Spleen (tissue), 11 donors: ENCODE data around the gene YIPF1. TPM values are rescaled to one million over a fixed set of nuclear protein-coding genes. Genes with fewer than 3 reads are reported as not detected.

Source experiments
- DNase-seq: peaks from one replicate; pipeline ENCODE4 v3.0.0-alpha.2; 2020
- H3K27ac ChIP-seq, 8 donors: fragments of 200-600 bp; sonication (generic) in 7 of 8; 1 replicate in 4 of 8; 2 replicates in 4 of 8; pipeline versions ENCODE4 v1.5.0 to v1.8.0; 2016 to 2021; ENCODE audit warnings: inconsistent platforms in 4 of 8, mild to moderate bottlenecking in 4 of 8, moderate library complexity in 1 of 8
- H3K27me3 ChIP-seq, 7 donors: fragments of 200-600 bp; sonication (generic) in 6 of 7; replicated peaks in 1 of 7; 1 replicate in 4 of 7; 2 replicates in 3 of 7; pipeline versions ENCODE4 v1.5.0 to v1.8.0; 2016 to 2021; ENCODE audit warnings: inconsistent platforms in 3 of 7, mild to moderate bottlenecking in 1 of 7
- H3K36me3 ChIP-seq, 6 donors: fragments of 200-600 bp; sonication (generic) in 5 of 6; 1 replicate in 4 of 6; 2 replicates in 2 of 6; pipeline versions ENCODE4 v1.5.0 to v1.8.0; 2016 to 2021; ENCODE audit warnings: inconsistent platforms in 2 of 6
- H3K4me1 ChIP-seq, 6 donors: fragments of 200-600 bp; sonication (generic) in 5 of 6; 1 replicate in 3 of 6; 2 replicates in 3 of 6; pipeline versions ENCODE4 v1.5.0 to v1.8.0; 2016 to 2021; ENCODE audit warnings: inconsistent platforms in 3 of 6
- H3K4me3 ChIP-seq, 8 donors: fragments of 200-600 bp; sonication (generic) in 7 of 8; 1 replicate in 4 of 8; 2 replicates in 4 of 8; pipeline versions ENCODE4 v1.5.0 to v1.8.0; 2016 to 2021; ENCODE audit warnings: inconsistent platforms in 4 of 8, mild to moderate bottlenecking in 4 of 8, moderate library complexity in 2 of 8
- H3K9me3 ChIP-seq, 8 donors: fragments of 200-600 bp; sonication (generic) in 7 of 8; 1 replicate in 4 of 8; 2 replicates in 4 of 8; pipeline versions ENCODE4 v1.5.0 to v1.8.0; 2016 to 2021; ENCODE audit warnings: inconsistent platforms in 4 of 8
- POLR2A ChIP-seq, 3 donors: fragments of 450-650 bp; IDR thresholded peaks; one replicate each; pipeline ENCODE4 v1.5.1; 2017; ENCODE audit warnings: antibody characterized with exemption in 3 of 3, mild to moderate bottlenecking in 1 of 3
- POLR2AphosphoS5 ChIP-seq, 3 donors: sonication (generic); formaldehyde crosslinking; IDR thresholded peaks; one replicate each; pipeline ENCODE4 v1.5.1; 2017; ENCODE audit warnings: antibody characterized with exemption in 3 of 3
- WGBS, 5 donors: extraction: QIAGEN DNeasy Blood & Tissue Kit in 3 of 5; methylation state at CpG; one replicate each; pipeline versions ENCODE4 v1.1.5 to v1.1.7; 2013 to 2018; 5-methylcytosine and 5-hydroxymethylcytosine counted together
- intact Hi-C: fragments of 100-400 bp; cut with DNase I; formaldehyde crosslinking; loops from one replicate; pipeline ENCODE4 v1.15.0; 2023; ENCODE audit warnings: low total_unique reads
- polyA plus RNA-seq, 3 donors: library from polyadenylated mRNA; stranded (reverse); fragments of 200-250 nt; gene quantifications; one replicate each; pipeline ENCODE4 v1.2.1, GENCODE V29; 2013
- small RNA-seq, 4 donors: library from RNA; depleted of rRNA; stranded (forward); fragments of <200 nt; gene quantifications; one replicate each; pipeline ENCODE3, GENCODE V24; 2016
- total RNA-seq, 7 donors: library from RNA; depleted of rRNA in 3 of 7; stranded (reverse); fragments of >200 nt in 3 of 7; fragmentation: NEBNext Ultra II Directional in 4 of 7; extraction: Animal tissue kit (Norgen Biotek cat#: 25700) in 4 of 7; gene quantifications; one replicate each; pipeline versions ENCODE4 v1.1.0 to v1.2.1, GENCODE V29; 2016 to 2021
- TF ChIP-seq, protein P1 (sequence below), 11 experiments: fragments of 200-600 bp in 7 of 11; fragments of 450-650 bp in 4 of 11; sonication (generic) in 4 of 11; IDR thresholded peaks in 8 of 11; conservative IDR thresholded peaks in 3 of 11; 1 replicate in 7 of 11; 2 replicates in 4 of 11; pipeline versions ENCODE4 v1.4.0 to v1.8.0; 2016 to 2021; ENCODE audit warnings: antibody characterized with exemption in 11 of 11, inconsistent platforms in 4 of 11, mild to moderate bottlenecking in 1 of 11
- donor health status: healthy with polysubstance abuse.
- donor health status: DM: no; HTN: no; CAD: no; lungs with moderate emphysema.
- donor health status: DM: no; HTN: no; CAD: no.
- donor health status: Bipolar disorder and iron deficiency.
- donor health status: healthy.
- donor health status: DM: no; HTN: no; CAD: no.
- donor health status: DM: yes; HTN: yes; CAD: no.

YIPF1 gene
- total and polyA plus RNA-seq, 10 donors = 15.2 to 39.7 (median 22.0) TPM

- Histone ChIP-seq H3K27me3 (no peaks in the 10 kb centered on the region), H3K36me3 (peaks cover 0 to 100% (median 54%) of the 10 kb centered on the region in 6 donors), H3K27ac (no peak overlapping the region), H3K4me1 (no peaks in the 10 kb centered on the region), H3K4me3 (no peak overlapping the region), H3K9me3 (no peaks in the 10 kb centered on the region)
- 94 to 98% (median 97%) methylated on average over 7 of the region's 7 CpGs for WGBS, 5 donors
- DNase-seq = no peak
- intact Hi-C loops = no loop called here
- TF ChIP-seq POLR2AphosphoS5 (IDR thresholded peaks at IDR 0.05) (no peak), POLR2A (IDR thresholded peaks at IDR 0.05) (no peak)
- TF ChIP-seq, protein P1, sequence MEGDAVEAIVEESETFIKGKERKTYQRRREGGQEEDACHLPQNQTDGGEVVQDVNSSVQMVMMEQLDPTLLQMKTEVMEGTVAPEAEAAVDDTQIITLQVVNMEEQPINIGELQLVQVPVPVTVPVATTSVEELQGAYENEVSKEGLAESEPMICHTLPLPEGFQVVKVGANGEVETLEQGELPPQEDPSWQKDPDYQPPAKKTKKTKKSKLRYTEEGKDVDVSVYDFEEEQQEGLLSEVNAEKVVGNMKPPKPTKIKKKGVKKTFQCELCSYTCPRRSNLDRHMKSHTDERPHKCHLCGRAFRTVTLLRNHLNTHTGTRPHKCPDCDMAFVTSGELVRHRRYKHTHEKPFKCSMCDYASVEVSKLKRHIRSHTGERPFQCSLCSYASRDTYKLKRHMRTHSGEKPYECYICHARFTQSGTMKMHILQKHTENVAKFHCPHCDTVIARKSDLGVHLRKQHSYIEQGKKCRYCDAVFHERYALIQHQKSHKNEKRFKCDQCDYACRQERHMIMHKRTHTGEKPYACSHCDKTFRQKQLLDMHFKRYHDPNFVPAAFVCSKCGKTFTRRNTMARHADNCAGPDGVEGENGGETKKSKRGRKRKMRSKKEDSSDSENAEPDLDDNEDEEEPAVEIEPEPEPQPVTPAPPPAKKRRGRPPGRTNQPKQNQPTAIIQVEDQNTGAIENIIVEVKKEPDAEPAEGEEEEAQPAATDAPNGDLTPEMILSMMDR (IDR thresholded peaks at IDR 0.05 in 8 of 11, conservative IDR thresholded peaks at IDR 0.05 in 3 of 11) = no peak
Observed at GRCh38 chr1:53804181-53804580, 85.4 kb downstream of the YIPF1 start.

Small RNAs within 50 kb of the gene (small RNA-seq; reads per million reads assigned to genes)
- 0 reads per million in 4 donors for gene AL049745.1

Other genes starting within 250 kb of the YIPF1 start
- gene GLIS1, start 150.6 kb downstream of the YIPF1 start, total RNA-seq = under 1 TPM in 3 of 7 donors, not detected in 4; 0.13 to 0.39 (median 0.28) TPM
- under 1 TPM in 2 of 3 donors, not detected in 1; 0.04 to 0.26 TPM for gene GLIS1, start 150.6 kb downstream of the YIPF1 start, polyA plus RNA-seq
- gene NDC1, start 51.5 kb downstream of the YIPF1 start, total RNA-seq = 10 to 100 TPM in 3 of 7 donors, 1 to 10 TPM in 4; 8.0 to 18.2 (median 9.6) TPM
- gene NDC1, start 51.5 kb downstream of the YIPF1 start, polyA plus RNA-seq = 1 to 10 TPM; 5.2 to 6.8 (median 5.9) TPM
- 1 to 10 TPM in 1 of 7 donors, under 1 TPM in 3, not detected in 3; 0.17 to 1.6 (median 0.62) TPM for gene DIO1, start 4.4 kb upstream of the YIPF1 start, total RNA-seq
- gene DIO1, start 4.4 kb upstream of the YIPF1 start, polyA plus RNA-seq = under 1 TPM; 0.04 to 0.19 (median 0.09) TPM
- 10 to 100 TPM; 23.7 to 38.1 (median 27.6) TPM for gene IFT25, start 55.9 kb upstream of the YIPF1 start, total RNA-seq
- 10 to 100 TPM; 24.6 to 31.4 (median 28.3) TPM for gene IFT25, start 55.9 kb upstream of the YIPF1 start, polyA plus RNA-seq
- gene LRRC42, start 56.6 kb upstream of the YIPF1 start, total RNA-seq = 10 to 100 TPM in 6 of 7 donors, 1 to 10 TPM in 1; 9.7 to 13.8 (median 11.6) TPM
- 1 to 10 TPM; 4.9 to 9.5 (median 5.5) TPM for gene LRRC42, start 56.6 kb upstream of the YIPF1 start, polyA plus RNA-seq
- gene LDLRAD1, start 128.4 kb upstream of the YIPF1 start, total RNA-seq = not detected
- gene LDLRAD1, start 128.4 kb upstream of the YIPF1 start, polyA plus RNA-seq = not detected
- 100 to 1,000 TPM; 215 to 295 (median 231) TPM for gene TMEM59, start 163.4 kb upstream of the YIPF1 start, total RNA-seq
- gene TMEM59, start 163.4 kb upstream of the YIPF1 start, polyA plus RNA-seq = 100 to 1,000 TPM in 2 of 3 donors, 10 to 100 TPM in 1; 73.1 to 119 (median 111) TPM
- 10 to 100 TPM in 2 of 7 donors, 1 to 10 TPM in 5; 4.9 to 12.7 (median 6.8) TPM for gene TCEANC2, start 163.8 kb upstream of the YIPF1 start, total RNA-seq
- 1 to 10 TPM; 1.9 to 2.7 (median 2.7) TPM for gene TCEANC2, start 163.8 kb upstream of the YIPF1 start, polyA plus RNA-seq